Measurements from ENCODE around the gene PHF8. TPM values are rescaled to one million over a fixed set of nuclear protein-coding genes. Genes with fewer than 3 reads are reported as not detected.

PHF8 gene
- total RNA-seq: 9.0 TPM
- long read RNA-seq, partial matches to known transcripts: 1 of 3 reads
- long read RNA-seq, other reads (novel, unspliced or antisense): 2 of 3 reads

DNA sequence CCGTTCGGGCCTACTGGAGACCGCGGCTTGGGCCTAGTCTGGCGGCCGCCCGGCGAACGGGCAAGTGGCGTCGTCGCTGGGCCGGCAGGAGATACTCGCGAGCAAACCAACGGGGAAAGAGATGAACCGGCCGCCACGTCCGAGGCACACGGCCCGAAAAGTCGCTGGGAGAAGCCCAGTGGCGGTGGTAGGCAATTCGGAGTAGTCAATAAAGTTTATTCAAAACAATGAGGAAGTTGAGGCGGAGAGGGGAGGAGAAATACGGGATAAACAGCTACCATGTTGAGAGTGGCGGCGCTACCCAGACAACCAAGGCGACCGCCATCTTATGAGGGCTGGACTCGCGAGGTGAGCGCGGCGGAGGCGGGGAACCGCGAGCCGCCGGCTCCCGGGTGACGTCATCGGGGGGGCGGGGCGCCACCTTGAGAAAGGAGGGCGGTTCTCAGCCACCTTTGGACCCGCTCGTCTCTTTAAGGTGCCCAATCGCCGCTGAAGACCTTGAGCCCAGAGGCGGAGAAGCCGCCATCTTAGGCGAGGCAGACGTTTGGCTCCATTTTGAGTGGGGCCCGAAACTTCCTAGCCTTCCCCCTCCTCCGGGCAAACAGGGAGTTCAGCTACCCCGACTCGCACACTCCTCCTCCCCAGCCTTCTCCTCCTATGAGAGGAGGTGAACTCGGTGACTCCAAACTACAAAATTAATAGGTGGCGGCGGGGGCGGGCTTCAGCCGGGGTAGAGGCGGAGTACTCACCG, at the start of gene PHF8:
PHF8 (minus strand) TSS at position 348 of the 751 bp plus-strand sequence. CDS start 1,745 bp downstream, outside the sequence.
- Histone ChIP-seq H3K36me3 (peaks cover 12% of the 10 kb centered on the region), H3K4me1 (peaks cover 4% of the 10 kb centered on the region), H3K27me3 (ENCODE audit: low read depth) (no peaks in the 10 kb centered on the region), H3K4me3 (peak within 1 kb of the TSS; percentile 76), H3K27ac (replicated peaks) (peak within 1 kb of the TSS; percentile 94), H3K9me3 (replicated peaks) (no peaks in the 10 kb centered on the region)
- TF ChIP-seq, protein P1, sequence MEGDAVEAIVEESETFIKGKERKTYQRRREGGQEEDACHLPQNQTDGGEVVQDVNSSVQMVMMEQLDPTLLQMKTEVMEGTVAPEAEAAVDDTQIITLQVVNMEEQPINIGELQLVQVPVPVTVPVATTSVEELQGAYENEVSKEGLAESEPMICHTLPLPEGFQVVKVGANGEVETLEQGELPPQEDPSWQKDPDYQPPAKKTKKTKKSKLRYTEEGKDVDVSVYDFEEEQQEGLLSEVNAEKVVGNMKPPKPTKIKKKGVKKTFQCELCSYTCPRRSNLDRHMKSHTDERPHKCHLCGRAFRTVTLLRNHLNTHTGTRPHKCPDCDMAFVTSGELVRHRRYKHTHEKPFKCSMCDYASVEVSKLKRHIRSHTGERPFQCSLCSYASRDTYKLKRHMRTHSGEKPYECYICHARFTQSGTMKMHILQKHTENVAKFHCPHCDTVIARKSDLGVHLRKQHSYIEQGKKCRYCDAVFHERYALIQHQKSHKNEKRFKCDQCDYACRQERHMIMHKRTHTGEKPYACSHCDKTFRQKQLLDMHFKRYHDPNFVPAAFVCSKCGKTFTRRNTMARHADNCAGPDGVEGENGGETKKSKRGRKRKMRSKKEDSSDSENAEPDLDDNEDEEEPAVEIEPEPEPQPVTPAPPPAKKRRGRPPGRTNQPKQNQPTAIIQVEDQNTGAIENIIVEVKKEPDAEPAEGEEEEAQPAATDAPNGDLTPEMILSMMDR (IDR thresholded peaks at IDR 0.05; ENCODE audit: borderline replicate concordance): no peak
- intact Hi-C loops (cut with micrococcal nuclease): no loop called here
- DNase-seq: peak; percentile 93

DNA sequence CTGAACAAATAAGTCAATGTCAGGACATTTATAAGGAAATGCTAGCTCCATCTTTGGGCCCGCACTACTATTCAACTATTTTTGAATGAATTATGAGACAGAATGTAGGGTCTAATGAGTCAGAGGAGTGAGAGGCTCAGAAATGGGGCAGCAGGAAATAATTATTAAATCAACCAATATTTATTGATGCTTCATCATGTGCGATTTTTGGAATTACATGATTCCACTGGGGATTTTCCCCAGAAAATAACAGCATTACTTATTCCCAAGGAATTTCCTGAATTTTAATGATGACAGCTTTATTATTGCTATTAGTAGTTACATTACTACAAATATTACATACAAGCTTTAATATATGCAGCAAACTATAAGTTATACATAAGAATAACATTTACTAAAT, 49.3 kb upstream of the PHF8 start:
- Histone ChIP-seq H3K27ac (replicated peaks) (no peak overlapping the region), H3K9me3 (replicated peaks) (no peaks in the 10 kb centered on the region), H3K4me3 (no peak overlapping the region), H3K36me3 (no peaks in the 10 kb centered on the region), H3K4me1 (no peaks in the 10 kb centered on the region), H3K27me3 (ENCODE audit: low read depth) (no peaks in the 10 kb centered on the region)
- intact Hi-C loops (cut with micrococcal nuclease): no loop called here
- TF ChIP-seq, protein P1 (IDR thresholded peaks at IDR 0.05; ENCODE audit: borderline replicate concordance): no peak
- no peak for DNase-seq

DNA sequence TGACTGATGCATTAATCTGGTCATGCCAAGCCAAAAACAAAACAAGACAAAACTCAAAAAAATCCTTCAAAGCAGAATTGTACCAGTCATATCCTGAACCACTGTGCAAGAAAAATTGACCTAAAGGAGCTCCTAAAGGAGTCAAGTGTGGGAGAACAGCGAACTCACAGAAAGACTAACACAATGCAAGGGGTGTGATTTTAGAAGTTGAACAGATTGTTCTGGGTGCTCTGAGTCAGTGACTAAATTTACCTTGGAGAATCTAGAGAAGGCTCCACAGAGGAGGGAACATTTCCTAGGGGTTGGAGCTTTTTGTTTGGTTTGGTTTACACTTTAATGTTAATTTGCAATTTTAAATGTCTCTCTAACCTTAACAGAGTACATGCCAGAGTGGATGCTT, 48.9 kb upstream of the PHF8 start:
- H3K36me3 ChIP-seq: no peaks in the 10 kb centered on the region
- H3K27ac ChIP-seq (replicated peaks): no peak overlapping the region
- TF ChIP-seq, protein P1 (IDR thresholded peaks at IDR 0.05; ENCODE audit: borderline replicate concordance): no peak
- H3K9me3 ChIP-seq (replicated peaks): no peaks in the 10 kb centered on the region
- H3K4me3 ChIP-seq: no peak overlapping the region
- DNase-seq: no peak
- H3K27me3 ChIP-seq (ENCODE audit: low read depth): no peaks in the 10 kb centered on the region
- no peaks in the 10 kb centered on the region for H3K4me1 ChIP-seq
- intact Hi-C loops (cut with micrococcal nuclease): no loop called here

DNA sequence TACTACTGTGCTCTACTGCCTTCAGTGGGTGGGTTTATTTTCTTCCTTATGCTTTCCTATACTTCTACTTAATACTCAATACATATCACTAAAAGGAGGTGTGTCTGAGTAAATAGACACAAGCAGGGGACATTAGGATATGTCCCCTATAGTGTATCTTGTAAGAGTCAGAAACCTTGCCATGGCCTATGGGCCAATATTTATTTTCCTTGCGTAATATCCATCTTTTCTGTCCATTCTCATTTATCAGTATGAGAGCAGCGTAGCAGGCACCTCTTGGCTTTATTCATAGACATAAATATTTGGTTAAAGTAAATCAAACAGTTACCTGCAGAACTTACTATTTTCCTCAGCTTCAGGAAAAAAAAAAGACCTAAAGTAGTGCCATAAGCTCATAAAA, 46.6 kb upstream of the PHF8 start:
- Histone ChIP-seq H3K4me3 (no peak overlapping the region), H3K9me3 (replicated peaks) (no peaks in the 10 kb centered on the region), H3K27ac (replicated peaks) (no peak overlapping the region), H3K27me3 (ENCODE audit: low read depth) (no peaks in the 10 kb centered on the region), H3K36me3 (no peaks in the 10 kb centered on the region), H3K4me1 (no peaks in the 10 kb centered on the region)
- DNase-seq: no peak
- TF ChIP-seq, protein P1 (IDR thresholded peaks at IDR 0.05; ENCODE audit: borderline replicate concordance): no peak
- intact Hi-C loops (cut with micrococcal nuclease): no loop called here

DNA sequence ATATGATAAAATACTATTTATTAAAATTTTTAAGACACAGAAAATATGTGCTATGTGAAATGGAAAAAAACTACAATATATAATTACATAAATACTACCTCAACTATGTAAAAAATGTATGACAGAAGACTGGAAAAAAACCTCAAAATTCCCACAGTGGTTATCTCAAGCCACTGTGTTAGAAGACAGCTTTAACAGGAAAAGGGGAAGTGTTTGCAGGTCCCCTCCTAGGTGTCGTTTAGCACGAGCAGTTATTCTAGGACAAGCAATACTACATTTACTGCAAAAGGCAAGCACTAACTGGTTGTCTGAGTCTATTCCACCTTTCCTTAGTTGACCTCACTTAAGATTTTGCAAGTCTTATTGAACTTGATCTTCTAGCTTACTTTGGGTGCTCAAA, 44.9 kb upstream of the PHF8 start:
- H3K4me1 ChIP-seq: no peaks in the 10 kb centered on the region
- no peak overlapping the region for H3K27ac ChIP-seq (replicated peaks)
- H3K9me3 ChIP-seq (replicated peaks): no peaks in the 10 kb centered on the region
- no peak for DNase-seq
- TF ChIP-seq, protein P1 (IDR thresholded peaks at IDR 0.05; ENCODE audit: borderline replicate concordance): no peak
- intact Hi-C loops (cut with micrococcal nuclease): no loop called here
- no peak overlapping the region for H3K4me3 ChIP-seq
- H3K27me3 ChIP-seq (ENCODE audit: low read depth): no peaks in the 10 kb centered on the region
- H3K36me3 ChIP-seq: peaks cover 4% of the 10 kb centered on the region

Data from left ventricle myocardium inferior (tissue), 1 donor.